T-helper 1 cell (primary cell): ENCODE measurements around the gene TRPM2.
"Not testable (repeated sequence)": the region's sequence is repeated elsewhere in the genome, so short reads cannot be mapped to it uniquely, and the experiment has no call there.

Source experiments
- DNase-seq, 5 donors: peaks; one replicate each; pipeline ENCODE4 v3.0.0-alpha.2; 2012 to 2020

TRPM2 gene

DNA sequence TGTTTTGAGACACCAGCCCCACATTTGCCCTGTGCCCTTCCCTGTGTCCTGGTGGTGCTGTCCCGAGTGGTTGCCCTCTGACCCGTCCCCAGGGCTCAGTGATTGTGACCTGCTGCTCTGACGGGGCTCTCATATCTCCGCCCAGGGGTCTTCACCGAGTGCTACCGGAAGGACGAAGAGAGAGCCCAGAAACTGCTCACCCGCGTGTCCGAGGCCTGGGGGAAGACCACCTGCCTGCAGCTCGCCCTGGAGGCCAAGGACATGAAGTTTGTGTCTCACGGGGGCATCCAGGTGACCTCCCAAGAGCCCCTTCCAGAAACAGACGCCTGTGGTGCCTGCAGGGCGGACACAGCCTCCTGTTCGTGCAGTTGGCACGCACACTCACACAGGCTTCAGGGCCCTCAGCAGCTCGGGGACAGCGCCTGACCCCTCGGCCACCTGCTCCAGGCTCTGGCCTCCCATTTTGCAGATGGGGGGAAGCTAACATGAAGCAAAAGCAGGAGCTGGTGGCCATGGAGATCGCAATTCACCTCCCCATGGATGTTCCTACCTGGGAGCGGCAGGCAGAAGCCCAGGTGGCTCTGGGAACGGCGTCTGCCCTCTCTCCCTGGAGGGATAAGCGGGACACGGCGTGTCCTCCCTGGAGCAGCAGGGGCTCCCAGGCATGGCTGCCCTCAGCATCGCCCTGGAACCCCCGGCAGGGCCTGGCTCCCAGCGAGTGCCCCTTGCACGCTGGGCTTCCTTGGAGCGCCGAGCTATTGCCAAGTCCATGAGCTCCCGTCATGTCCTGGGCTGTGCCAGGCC lies 45.9 kb downstream of the TRPM2 start:
- DNase-seq, result no peak

- DNase-seq, result no peak
Measured at GRCh38 chr21:44399955-44400790, 46.8 kb downstream of the TRPM2 start.

- no peak for DNase-seq
Measured at GRCh38 chr21:44400791-44401385, 47.5 kb downstream of the TRPM2 start.

DNA sequence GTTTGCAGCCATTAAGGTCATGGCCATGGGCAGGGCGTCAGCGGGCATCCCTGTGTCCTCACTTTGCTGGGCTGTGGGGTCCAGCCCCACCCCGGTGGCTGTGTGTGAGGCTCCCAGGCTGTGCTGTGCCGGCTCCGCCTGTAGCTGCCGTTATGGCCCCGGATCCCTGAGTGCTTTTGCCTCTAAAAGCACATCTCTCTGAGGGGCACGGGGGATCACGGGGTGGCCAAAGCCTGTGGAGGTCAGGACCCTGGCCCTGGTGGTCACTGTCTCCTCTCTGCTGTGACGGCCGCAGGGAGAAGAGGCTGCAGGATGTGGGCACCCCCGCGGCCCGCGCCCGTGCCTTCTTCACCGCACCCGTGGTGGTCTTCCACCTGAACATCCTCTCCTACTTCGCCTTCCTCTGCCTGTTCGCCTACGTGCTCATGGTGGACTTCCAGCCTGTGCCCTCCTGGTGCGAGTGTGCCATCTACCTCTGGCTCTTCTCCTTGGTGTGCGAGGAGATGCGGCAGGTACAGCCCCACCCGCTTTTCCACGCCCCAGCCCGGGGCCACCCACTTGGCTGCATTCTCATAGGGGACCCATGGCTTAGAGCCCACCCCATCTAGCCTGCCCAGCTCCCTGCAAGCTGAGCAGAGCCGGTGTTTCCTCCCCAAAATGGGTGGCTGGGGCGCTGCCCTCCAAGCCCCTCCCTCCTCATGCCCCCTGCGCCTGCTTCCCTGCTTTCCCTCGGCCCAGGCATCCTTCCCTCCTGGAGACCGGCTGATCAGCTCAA lies 48.2 kb downstream of the TRPM2 start:
- no peak for DNase-seq

- DNase-seq, result no peak
Measured at GRCh38 chr21:44402323-44403105, 49.1 kb downstream of the TRPM2 start.

- DNase-seq, result no peak
Measured at GRCh38 chr21:44403106-44404020, 49.9 kb downstream of the TRPM2 start.

DNA sequence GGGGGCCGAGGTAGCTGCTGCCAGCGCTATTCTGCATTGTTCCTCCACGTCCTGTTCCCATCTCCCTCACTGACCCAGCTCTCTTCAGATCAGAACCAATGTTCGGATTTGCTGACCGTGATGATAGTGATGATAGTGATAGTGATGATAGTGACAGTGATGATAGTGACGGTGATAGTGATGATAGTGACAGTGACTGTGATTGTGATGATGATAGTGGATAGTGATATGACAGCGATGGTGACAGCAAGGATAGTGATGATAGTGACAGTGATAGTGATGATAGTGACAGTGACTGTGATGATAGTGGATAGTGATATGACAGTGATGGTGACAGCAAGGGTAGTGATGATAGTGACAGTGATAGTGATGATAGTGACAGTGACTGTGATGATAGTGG lies 51.1 kb downstream of the TRPM2 start:
- not testable (repeated sequence) for DNase-seq

GRCh38 chr21:44405091-44405947 lies 51.9 kb downstream of the TRPM2 start:
- DNase-seq, result no peak

DNA sequence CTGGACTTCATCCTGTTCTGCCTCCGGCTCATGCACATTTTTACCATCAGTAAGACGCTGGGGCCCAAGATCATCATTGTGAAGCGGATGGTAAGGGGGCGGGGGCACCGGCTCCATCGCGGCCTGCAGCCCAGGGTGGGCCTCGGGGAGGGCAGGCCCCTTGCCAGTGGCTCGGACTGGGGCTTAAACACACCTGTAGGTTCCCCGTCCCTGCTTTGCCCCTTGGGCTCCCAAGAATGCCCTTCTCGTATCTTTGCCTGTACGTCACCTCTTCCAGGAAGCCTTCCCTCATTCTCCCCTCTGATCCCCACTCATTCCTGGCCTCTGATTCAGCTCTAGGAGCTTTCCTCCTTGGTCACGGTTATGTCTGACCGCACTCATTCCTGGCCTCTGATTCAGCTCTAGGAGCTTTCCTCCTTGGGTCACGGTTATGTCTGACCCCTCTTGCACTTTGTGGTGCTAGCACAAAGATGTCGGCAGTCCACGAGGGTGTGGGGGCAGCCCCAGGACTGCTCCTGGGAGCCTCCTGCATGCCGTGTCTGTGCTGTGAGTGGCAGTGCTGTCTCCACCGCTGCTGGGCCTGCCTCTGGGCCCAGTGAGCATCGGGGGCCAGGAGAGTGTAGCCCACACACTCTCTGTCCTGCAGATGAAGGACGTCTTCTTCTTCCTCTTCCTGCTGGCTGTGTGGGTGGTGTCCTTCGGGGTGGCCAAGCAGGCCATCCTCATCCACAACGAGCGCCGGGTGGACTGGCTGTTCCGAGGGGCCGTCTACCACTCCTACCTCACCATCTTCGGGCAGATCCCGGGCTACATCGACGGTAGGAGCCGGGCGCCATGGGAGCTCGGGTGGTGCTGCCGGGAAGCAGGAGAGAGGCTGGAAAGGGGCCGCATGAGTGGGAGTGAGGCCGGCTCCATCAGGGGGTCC lies 52.8 kb downstream of the TRPM2 start:
- DNase-seq, result no peak

DNA sequence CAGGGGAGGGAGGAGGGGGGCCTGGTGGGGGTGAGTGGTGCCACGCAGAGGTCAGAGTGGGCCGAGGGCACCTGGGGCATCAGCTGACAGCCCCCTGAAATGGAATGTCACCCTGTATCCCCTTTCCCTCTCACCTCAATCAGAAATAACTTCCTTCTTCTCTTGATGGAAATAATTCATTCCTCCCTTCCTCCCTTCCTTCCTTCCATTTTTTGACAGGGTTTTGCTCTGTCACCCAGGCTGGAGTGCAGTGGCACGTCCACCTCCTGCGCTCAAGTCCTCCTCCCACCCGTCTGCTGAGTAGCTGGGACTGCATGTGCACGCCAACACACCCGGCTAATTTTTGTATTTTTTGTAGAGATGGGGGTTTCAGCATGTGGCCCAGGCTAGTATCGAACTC lies 53.5 kb downstream of the TRPM2 start:
- DNase-seq, result no peak

DNA sequence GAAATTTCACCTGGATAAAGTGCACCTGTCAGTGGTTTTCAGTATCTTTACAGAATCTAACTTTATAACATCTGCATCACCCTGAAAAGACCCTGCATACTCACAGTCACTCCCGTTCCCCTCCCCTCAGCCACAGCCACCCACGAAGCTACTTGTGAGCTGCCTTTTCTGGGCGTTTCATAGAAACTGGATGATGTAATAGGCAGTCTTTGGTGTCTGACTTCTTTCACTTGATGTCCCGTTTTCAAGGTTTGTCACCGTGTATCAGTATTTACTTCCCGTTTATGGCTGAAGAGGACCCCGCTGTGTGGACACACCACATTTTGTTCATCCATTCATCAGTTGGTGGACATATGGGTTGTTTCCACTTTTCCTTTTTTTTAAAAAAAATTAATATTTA lies 54.1 kb downstream of the TRPM2 start:
- DNase-seq, result peak in 1 of 5 donors; percentile 33

GRCh38 chr21:44408226-44408625 lies 54.8 kb downstream of the TRPM2 start:
- no peak for DNase-seq

GRCh38 chr21:44413566-44414290 lies 60.3 kb downstream of the TRPM2 start:
- DNase-seq, result no peak

- no peak for DNase-seq
Measured at GRCh38 chr21:44414291-44415072, 61.1 kb downstream of the TRPM2 start.

DNA sequence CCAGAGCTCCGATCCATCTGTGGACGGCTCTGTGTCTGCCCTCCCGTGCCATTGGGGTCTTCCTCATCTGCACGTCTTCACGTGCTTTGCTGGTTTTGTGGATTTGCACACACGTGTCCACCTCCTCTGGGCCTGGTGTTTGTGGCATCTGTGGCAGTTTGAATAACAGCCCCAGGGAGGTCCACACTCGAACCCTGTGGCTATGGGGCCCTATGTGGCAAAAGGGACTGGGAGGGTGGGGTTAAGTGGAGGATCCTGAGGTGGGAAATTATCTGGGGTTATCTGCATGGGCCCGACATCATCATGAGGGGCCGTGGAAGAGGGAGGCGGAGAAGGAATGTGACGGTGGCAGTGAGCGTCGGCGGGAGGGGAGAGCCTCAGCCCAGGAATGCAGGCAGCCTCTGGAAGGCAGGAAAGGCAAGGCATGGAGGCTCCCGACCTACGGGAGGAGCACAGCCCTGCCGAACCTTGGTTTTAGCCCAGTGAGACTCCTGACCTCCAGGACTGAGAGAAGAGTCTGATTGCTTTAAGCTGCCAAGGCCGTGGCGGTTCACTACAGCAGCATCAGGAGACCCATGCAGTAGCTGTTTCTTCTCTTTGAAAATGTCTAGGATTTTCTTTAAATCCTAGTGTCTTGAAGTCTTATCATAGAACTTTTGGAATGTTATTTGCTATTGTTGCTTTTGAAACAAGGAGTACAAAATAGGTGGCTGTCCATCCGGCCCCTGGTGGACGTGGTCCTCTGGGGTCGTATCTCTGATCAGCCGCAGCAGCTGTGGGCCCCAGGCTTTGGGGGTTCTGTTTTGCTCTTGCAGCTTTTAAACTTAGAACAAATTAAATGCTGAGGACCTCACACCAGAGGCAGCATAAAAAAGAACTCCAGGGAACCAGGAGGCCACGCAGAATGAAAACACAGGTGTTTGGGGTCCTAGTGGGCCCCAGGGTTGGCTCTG lies 61.9 kb downstream of the TRPM2 start:
- DNase-seq, result no peak

DNA sequence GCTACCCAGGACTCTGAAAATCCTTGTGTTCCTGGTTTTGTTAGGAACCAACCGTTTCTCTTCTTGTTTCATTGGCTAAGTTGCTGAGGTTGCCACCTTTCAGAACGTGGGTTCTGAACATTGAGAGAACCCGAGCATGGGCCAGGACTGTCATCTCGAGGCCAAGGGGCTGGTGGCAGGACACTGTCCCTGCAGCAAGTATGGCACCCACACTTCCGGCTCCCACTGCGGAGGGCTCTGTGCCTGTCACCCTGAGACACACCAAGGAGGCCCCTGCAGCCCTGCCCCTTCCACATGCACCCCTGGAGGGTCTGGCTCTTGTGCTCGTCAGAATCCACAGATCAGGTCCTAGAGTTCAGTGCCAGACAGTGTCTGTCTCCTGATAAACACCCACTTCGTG lies 62.8 kb downstream of the TRPM2 start:
- no peak for DNase-seq
